ENCODE measurements around the gene GAA. TPM values are rescaled to one million over a fixed set of nuclear protein-coding genes. Genes with fewer than 3 reads are reported as not detected.

The GAA gene
- total RNA-seq: 100 to 1,000 TPM in 5 of 9 donors, 10 to 100 TPM in 4; 21.2 to 170 (median 125) TPM
- 10 to 100 TPM in 2 of 3 donors, 1 to 10 TPM in 1; 5.6 to 96.5 (median 52.3) TPM for polyA plus RNA-seq
- long read RNA-seq, donor 1, partial matches to known transcripts: 10 of 17 reads
- long read RNA-seq, donor 1, other reads (novel, unspliced or antisense): 0 of 17 reads
- long read RNA-seq, donor 2, partial matches to known transcripts: 9 of 11 reads
- long read RNA-seq, donor 2, other reads (novel, unspliced or antisense): 0 of 11 reads
- long read RNA-seq, donor 3, partial matches to known transcripts: 0 of 3 reads
- long read RNA-seq, donor 3, other reads (novel, unspliced or antisense): 0 of 3 reads
- long read RNA-seq, donor 4, transcript GAA-202 (21 exons, 3,549 nt): major isoform, 9 of 41 reads
- long read RNA-seq, donor 4, partial matches to known transcripts: 26 of 41 reads
- long read RNA-seq, donor 4, other reads (novel, unspliced or antisense): 4 of 41 reads
- long read RNA-seq, donor 5, transcript GAA-201 (20 exons, 3,626 nt): minor isoform, 8 of 416 reads
- long read RNA-seq, donor 5, transcript GAA-202 (21 exons, 3,549 nt): major isoform, 237 of 416 reads
- long read RNA-seq, donor 5, partial matches to known transcripts: 66 of 416 reads
- long read RNA-seq, donor 5, other reads (novel, unspliced or antisense): 102 of 416 reads
- long read RNA-seq, donor 6, partial matches to known transcripts: 18 of 33 reads
- long read RNA-seq, donor 6, other reads (novel, unspliced or antisense): 8 of 33 reads
- long read RNA-seq, donor 7, partial matches to known transcripts: 0 of 4 reads
- long read RNA-seq, donor 7, other reads (novel, unspliced or antisense): 0 of 4 reads
- long read RNA-seq, donor 8, partial matches to known transcripts: 16 of 22 reads
- long read RNA-seq, donor 8, other reads (novel, unspliced or antisense): 0 of 22 reads
- long read RNA-seq, donor 9, partial matches to known transcripts: 0 of 1 reads
- long read RNA-seq, donor 9, other reads (novel, unspliced or antisense): 0 of 1 reads
- long read RNA-seq, donor 10, partial matches to known transcripts: 0 of 5 reads
- long read RNA-seq, donor 10, other reads (novel, unspliced or antisense): 0 of 5 reads

- Histone ChIP-seq H3K4me3 (peak within 1 kb of the TSS; percentile 51 to 86 (median 76)), H3K36me3 (replicated peaks in 1 of 2) (no peaks in the 10 kb centered on the region), H3K4me1 (replicated peaks in 1 of 2) (peaks cover 0 to 30% of the 10 kb centered on the region in 2 donors), H3K27me3 (no peaks in the 10 kb centered on the region), H3K9me3 (replicated peaks in 1 of 3) (no peaks in the 10 kb centered on the region), H3K27ac (peak within 1 kb of the TSS; percentile 60 to 96 (median 76))
- peak; percentile 76 to 91 (median 85) for DNase-seq
- TF ChIP-seq POLR2A (IDR thresholded peaks at IDR 0.05) (peak; percentile 44 to 66), CTCF (IDR thresholded peaks at IDR 0.05) (peak in 5 of 6 experiments; percentile 37 to 97 (median 88))
- intact Hi-C loops (cut with DNase I): no loop called here
- 0 to 3% (median 0%) methylated on average over 13 to 112 of the region's 114 CpGs for WGBS, 4 donors
Observed at GRCh38 chr17:80101011-80101945, at the start of gene GAA. Gene GAA, plus strand, starts transcription at chr17:80101581. Its CDS starts 3,006 bp downstream, at chr17:80104587.

- Histone ChIP-seq H3K9me3 (replicated peaks in 1 of 3) (no peaks in the 10 kb centered on the region), H3K36me3 (replicated peaks in 1 of 2) (peaks cover 0 to 7% of the 10 kb centered on the region in 2 donors), H3K4me3 (no peak overlapping the region), H3K27me3 (no peaks in the 10 kb centered on the region), H3K27ac (no peak overlapping the region), H3K4me1 (replicated peaks in 1 of 2) (peaks cover 6 to 9% of the 10 kb centered on the region in 2 donors)
- no peak for TF ChIP-seq CTCF (IDR thresholded peaks at IDR 0.05)
- TF ChIP-seq POLR2A (IDR thresholded peaks at IDR 0.05): no peak
- intact Hi-C loops (cut with DNase I): no loop called here
- 93 to 98% (median 96%) methylated on average over 7 to 11 of the region's 11 CpGs for WGBS, 4 donors
- DNase-seq: no peak
Observed at GRCh38 chr17:80051681-80052080, 49.7 kb upstream of the GAA start.

GRCh38 chr17:80053102-80053501 is 48.3 kb upstream of the GAA start:
- H3K27ac ChIP-seq: no peak overlapping the region
- H3K4me1 ChIP-seq (replicated peaks in 1 of 2): peaks cover 6 to 9% of the 10 kb centered on the region in 2 donors
- 77 to 90% (median 85%) methylated on average over 10 of the region's 10 CpGs for WGBS, 4 donors
- intact Hi-C loops (cut with DNase I): no loop called here
- TF ChIP-seq CTCF (IDR thresholded peaks at IDR 0.05) (no peak), POLR2A (IDR thresholded peaks at IDR 0.05) (no peak)
- DNase-seq: no peak
- no peak overlapping the region for H3K4me3 ChIP-seq
- no peaks in the 10 kb centered on the region for H3K27me3 ChIP-seq
- H3K9me3 ChIP-seq (replicated peaks in 1 of 3): no peaks in the 10 kb centered on the region
- peaks cover 0 to 7% of the 10 kb centered on the region in 2 donors for H3K36me3 ChIP-seq (replicated peaks in 1 of 2)
